CD14-positive monocyte (primary cell): Measurements from ENCODE around the gene RSPH1. TPM values are rescaled to one million over a fixed set of nuclear protein-coding genes. Genes with fewer than 3 reads are reported as not detected.

Experiments
- DNase-seq, 3 donors: peaks; one replicate each; pipeline ENCODE4 v3.0.0-alpha.2; 2011 to 2022
- H2AFZ ChIP-seq: 2 replicates; pipeline ENCODE4 v1.6.0; 2012; ENCODE audit warnings: mild to moderate bottlenecking, low read depth, low read length, inconsistent platforms; ENCODE audit not compliant: insufficient read depth, poor library complexity, severe bottlenecking
- H3K27ac ChIP-seq, 2 donors: 1 replicate in 1 of 2; 2 replicates in 1 of 2; pipeline ENCODE4 v1.5.1; 2012 to 2013; ENCODE audit warnings: low read length in 2 of 2, control low read depth in 1 of 2, inconsistent platforms in 1 of 2, low read depth in 1 of 2, mild to moderate bottlenecking in 1 of 2
- H3K27me3 ChIP-seq, 2 donors: one replicate each; pipeline versions ENCODE4 v1.6.0 to v1.6.1; 2011 to 2013; ENCODE audit warnings: low read length in 2 of 2; ENCODE audit not compliant: control insufficient read depth in 2 of 2, insufficient read depth in 2 of 2
- H3K36me3 ChIP-seq, 2 donors: replicated peaks in 1 of 2; 1 replicate in 1 of 2; 2 replicates in 1 of 2; pipeline versions ENCODE4 v1.5.1 to v1.6.1; 2012 to 2013; ENCODE audit warnings: low read length in 2 of 2, control low read depth in 1 of 2, inconsistent platforms in 1 of 2, mild to moderate bottlenecking in 1 of 2; ENCODE audit not compliant: insufficient read depth in 2 of 2, control insufficient read depth in 1 of 2
- H3K4me1 ChIP-seq, 2 donors: 1 replicate in 1 of 2; 2 replicates in 1 of 2; pipeline versions ENCODE4 v1.5.1 to v1.6.1; 2012 to 2013; ENCODE audit warnings: low read length in 2 of 2, control low read depth in 1 of 2, inconsistent platforms in 1 of 2, mild to moderate bottlenecking in 1 of 2, moderate library complexity in 1 of 2; ENCODE audit not compliant: insufficient read depth in 2 of 2, control insufficient read depth in 1 of 2
- H3K4me2 ChIP-seq: replicated peaks from 2 replicates; pipeline ENCODE3; 2012; ENCODE audit warnings: low read length, moderate library complexity, mild to moderate bottlenecking; ENCODE audit not compliant: poor library complexity, severe bottlenecking; ENCODE audit errors: extremely low read depth
- H3K4me3 ChIP-seq, 3 experiments: fragments of 200-600 bp in 1 of 3; sonication (generic) in 1 of 3; replicated peaks in 1 of 3; 1 replicate in 2 of 3; 2 replicates in 1 of 3; pipeline ENCODE4 v1.5.1; 2011 to 2013; ENCODE audit warnings: low read length in 3 of 3, mild to moderate bottlenecking in 3 of 3, control low read depth in 2 of 3, low read depth in 2 of 3, inconsistent platforms in 1 of 3, moderate library complexity in 1 of 3
- H3K79me2 ChIP-seq: 2 replicates; pipeline ENCODE4 v1.6.0; 2012; ENCODE audit warnings: mild to moderate bottlenecking, control low read depth, inconsistent platforms, low read length, moderate library complexity; ENCODE audit not compliant: insufficient read depth
- H3K9ac ChIP-seq: 2 replicates; pipeline ENCODE4 v1.6.0; 2017; ENCODE audit warnings: low read length, mild to moderate bottlenecking; ENCODE audit not compliant: insufficient read depth, poor library complexity, severe bottlenecking
- H3K9me3 ChIP-seq, 2 donors: replicated peaks in 1 of 2; 1 replicate in 1 of 2; 2 replicates in 1 of 2; pipeline versions ENCODE4 v1.5.1 to v1.6.1; 2012 to 2013; ENCODE audit warnings: low read length in 2 of 2, control low read depth in 1 of 2; ENCODE audit not compliant: control insufficient read depth in 1 of 2, insufficient read depth in 1 of 2
- H4K20me1 ChIP-seq: 2 replicates; pipeline ENCODE4 v1.6.0; 2012; ENCODE audit warnings: mild to moderate bottlenecking, low read length, control low read depth, moderate library complexity; ENCODE audit not compliant: insufficient read depth
- H3K27ac Mint-ChIP-seq, 7 donors: one replicate each; pipeline ENCODE4 v1.8.0; 2020; ENCODE audit warnings: mild to moderate bottlenecking in 7 of 7, mixed read lengths in 7 of 7, moderate library complexity in 6 of 7, inconsistent platforms in 2 of 7
- H3K27me3 Mint-ChIP-seq, 3 donors: one replicate each; pipeline ENCODE4 v1.8.0; 2021 to 2022; ENCODE audit warnings: low read depth in 3 of 3, mild to moderate bottlenecking in 3 of 3, mixed read lengths in 3 of 3, moderate library complexity in 3 of 3, inconsistent platforms in 1 of 3
- H3K36me3 Mint-ChIP-seq, 2 donors: one replicate each; pipeline ENCODE4 v1.8.0; 2020; ENCODE audit warnings: mixed read lengths in 2 of 2, inconsistent platforms in 1 of 2, mild to moderate bottlenecking in 1 of 2
- H3K4me1 Mint-ChIP-seq: one replicate; pipeline ENCODE4 v1.8.0; 2020; ENCODE audit warnings: mild to moderate bottlenecking, mixed read lengths
- H3K4me3 Mint-ChIP-seq, 2 donors: one replicate each; pipeline ENCODE4 v1.8.0; 2020; ENCODE audit warnings: mild to moderate bottlenecking in 2 of 2, mixed read lengths in 2 of 2, moderate library complexity in 1 of 2
- H3K9me3 Mint-ChIP-seq, 7 donors: one replicate each; pipeline ENCODE4 v1.8.0; 2020 to 2022; ENCODE audit warnings: mixed read lengths in 7 of 7, mild to moderate bottlenecking in 6 of 7, moderate library complexity in 6 of 7, inconsistent platforms in 2 of 7
- CTCF ChIP-seq: fragments of 200-600 bp; IDR thresholded peaks from one replicate; pipeline ENCODE4 v1.8.0; 2022; ENCODE audit warnings: antibody characterized with exemption, mild to moderate bottlenecking
- WGBS: methylation state at CpG from one replicate; pipeline ENCODE4 v1.1.5; 2013; ENCODE audit warnings: missing lambda C conversion rate; ENCODE audit not compliant: insufficient coverage; 5-methylcytosine and 5-hydroxymethylcytosine counted together
- intact Hi-C, 2 donors: fragments of 100-400 bp; cut with micrococcal nuclease; formaldehyde crosslinking; loops; one replicate each; pipeline versions ENCODE4 v1.15.0 to v1.15.1; 2023
- polyA plus RNA-seq, 3 donors: library from polyadenylated mRNA; depleted of rRNA in 1 of 3; unstranded in 2 of 3; stranded (reverse) in 1 of 3; fragments of 300-500 nt in 2 of 3; fragments of >200 nt in 1 of 3; fragmentation: Illumina TruSeq in 2 of 3; gene quantifications; 1 replicate in 2 of 3; 2 replicates in 1 of 3; pipeline ENCODE4 v1.2.3, GENCODE V29; 2012 to 2021

RSPH1 gene
- polyA plus RNA-seq, 3 donors = 0.03 TPM; not detected in 2

GRCh38 chr21:42542196-42542595, 46.2 kb upstream of the RSPH1 start:
- Mint-ChIP-seq H3K27ac (no peak overlapping the region), H3K36me3 (peaks cover 70 to 74% of the 10 kb centered on the region in 2 donors), H3K9me3 (peaks cover 0 to 1% (median 0%) of the 10 kb centered on the region in 7 donors), H3K27me3 (peaks cover 0 to 2% (median 0%) of the 10 kb centered on the region in 3 donors), H3K4me3 (no peak overlapping the region), H3K4me1 (no peaks in the 10 kb centered on the region)
- no peak overlapping the region for H3K27ac ChIP-seq
- no peak overlapping the region for H3K4me2 ChIP-seq
- DNase-seq = no peak
- WGBS = 100% methylated on average over 7 of the region's 8 CpGs
- H3K36me3 ChIP-seq = peaks cover 52 to 95% of the 10 kb centered on the region in 2 donors
- intact Hi-C loops = no loop called here
- no peak overlapping the region for H2AFZ ChIP-seq
- TF ChIP-seq CTCF = no peak
- H3K9me3 ChIP-seq = no peaks in the 10 kb centered on the region
- H3K9ac ChIP-seq = no peak overlapping the region
- no peaks in the 10 kb centered on the region for H3K79me2 ChIP-seq
- no peaks in the 10 kb centered on the region for H4K20me1 ChIP-seq
- no peaks in the 10 kb centered on the region for H3K27me3 ChIP-seq
- no peak overlapping the region for H3K4me3 ChIP-seq
- no peaks in the 10 kb centered on the region for H3K4me1 ChIP-seq

- no peaks in the 10 kb centered on the region for H3K27me3 ChIP-seq
- DNase-seq = no peak
- peaks cover 0 to 1% (median 0%) of the 10 kb centered on the region in 7 donors for H3K9me3 Mint-ChIP-seq
- H3K27me3 Mint-ChIP-seq = peaks cover 0 to 2% (median 0%) of the 10 kb centered on the region in 3 donors
- H3K79me2 ChIP-seq = no peaks in the 10 kb centered on the region
- no peak for TF ChIP-seq CTCF
- H3K27ac ChIP-seq = no peak overlapping the region
- H3K36me3 Mint-ChIP-seq = peaks cover 71 to 75% of the 10 kb centered on the region in 2 donors
- H3K4me1 ChIP-seq = no peaks in the 10 kb centered on the region
- no peak overlapping the region for H3K9ac ChIP-seq
- no peak overlapping the region for H3K4me3 Mint-ChIP-seq
- H3K4me1 Mint-ChIP-seq = no peaks in the 10 kb centered on the region
- peaks cover 47 to 95% of the 10 kb centered on the region in 2 donors for H3K36me3 ChIP-seq
- intact Hi-C loops = no loop called here
- no peak overlapping the region for H3K27ac Mint-ChIP-seq
- no peaks in the 10 kb centered on the region for H3K9me3 ChIP-seq
- no peak overlapping the region for H2AFZ ChIP-seq
- H3K4me3 ChIP-seq = no peak overlapping the region
- H4K20me1 ChIP-seq = no peaks in the 10 kb centered on the region
- H3K4me2 ChIP-seq = no peak overlapping the region
Measured at GRCh38 chr21:42541618-42542017, 45.6 kb upstream of the RSPH1 start.
